ENCODE data around the gene NUCB2.

NUCB2 gene

GRCh38 chr11:17300372-17300771, 23.8 kb downstream of the NUCB2 start:
- no peak overlapping the region for H3K4me3 ChIP-seq (ENCODE audit: low read depth, low read length)
- TF ChIP-seq, protein P1, sequence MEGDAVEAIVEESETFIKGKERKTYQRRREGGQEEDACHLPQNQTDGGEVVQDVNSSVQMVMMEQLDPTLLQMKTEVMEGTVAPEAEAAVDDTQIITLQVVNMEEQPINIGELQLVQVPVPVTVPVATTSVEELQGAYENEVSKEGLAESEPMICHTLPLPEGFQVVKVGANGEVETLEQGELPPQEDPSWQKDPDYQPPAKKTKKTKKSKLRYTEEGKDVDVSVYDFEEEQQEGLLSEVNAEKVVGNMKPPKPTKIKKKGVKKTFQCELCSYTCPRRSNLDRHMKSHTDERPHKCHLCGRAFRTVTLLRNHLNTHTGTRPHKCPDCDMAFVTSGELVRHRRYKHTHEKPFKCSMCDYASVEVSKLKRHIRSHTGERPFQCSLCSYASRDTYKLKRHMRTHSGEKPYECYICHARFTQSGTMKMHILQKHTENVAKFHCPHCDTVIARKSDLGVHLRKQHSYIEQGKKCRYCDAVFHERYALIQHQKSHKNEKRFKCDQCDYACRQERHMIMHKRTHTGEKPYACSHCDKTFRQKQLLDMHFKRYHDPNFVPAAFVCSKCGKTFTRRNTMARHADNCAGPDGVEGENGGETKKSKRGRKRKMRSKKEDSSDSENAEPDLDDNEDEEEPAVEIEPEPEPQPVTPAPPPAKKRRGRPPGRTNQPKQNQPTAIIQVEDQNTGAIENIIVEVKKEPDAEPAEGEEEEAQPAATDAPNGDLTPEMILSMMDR (IDR thresholded peaks at IDR 0.05; ENCODE audit: insufficient read depth, low read length, missing control alignments), result no peak
- ChIA-PET POLR2A (no interaction called here), CTCF (no interaction called here)
- DNase-seq (ENCODE audit: low read depth, low spot score), result no peak

DNA sequence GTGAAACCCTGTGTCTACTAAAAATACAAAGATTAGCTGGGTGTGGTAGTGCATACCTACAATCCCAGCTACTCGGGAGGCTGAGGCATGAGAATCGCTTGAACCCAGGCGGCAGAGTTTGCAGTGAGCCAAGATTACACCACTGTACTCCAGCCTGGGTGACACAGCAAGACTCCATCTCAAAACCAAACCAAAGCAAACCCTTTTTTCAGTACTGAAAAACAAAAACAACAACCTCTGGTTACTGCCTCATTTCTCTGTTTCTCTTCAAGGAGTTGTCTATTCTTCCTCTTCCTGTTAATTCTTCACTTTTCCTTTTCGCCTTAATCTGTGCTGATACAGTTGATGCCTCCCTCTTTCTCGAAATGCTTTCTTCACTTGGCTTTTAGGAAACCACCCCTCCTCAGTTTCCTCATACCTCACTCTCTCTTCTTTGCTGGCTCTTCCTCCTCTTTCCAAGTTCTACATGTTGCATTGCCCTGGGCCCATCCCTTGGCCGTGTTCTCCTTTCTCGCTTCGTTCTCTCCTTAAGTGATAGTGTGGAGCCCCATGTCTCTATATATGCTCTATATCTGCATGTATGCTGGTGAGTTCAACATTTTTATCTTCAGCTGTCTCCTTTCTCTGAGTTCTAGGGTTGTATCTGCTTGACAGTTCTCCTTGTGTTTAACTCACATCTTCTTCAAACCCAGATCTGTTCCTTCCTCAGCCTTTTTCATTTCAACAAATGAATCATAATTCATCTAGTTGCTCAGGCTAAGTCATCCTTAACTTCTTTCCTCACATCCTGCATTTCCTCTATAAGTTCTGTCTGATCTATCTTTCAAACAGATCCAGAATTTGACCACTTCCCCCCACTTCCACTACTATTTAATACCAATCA, 37.1 kb downstream of the NUCB2 start:
- ChIA-PET CTCF (interaction anchor here (1.5 kb wide), 1 partner anchor 83 kb away, joined by 3 read pairs; no protein-coding TSS in a partner anchor), POLR2A (no interaction called here)
- peak; percentile 1 for DNase-seq (ENCODE audit: low read depth, low spot score)
- no peak overlapping the region for H3K4me3 ChIP-seq (ENCODE audit: low read depth, low read length)
- TF ChIP-seq, protein P1 (IDR thresholded peaks at IDR 0.05; ENCODE audit: insufficient read depth, low read length, missing control alignments), result no peak

DNA sequence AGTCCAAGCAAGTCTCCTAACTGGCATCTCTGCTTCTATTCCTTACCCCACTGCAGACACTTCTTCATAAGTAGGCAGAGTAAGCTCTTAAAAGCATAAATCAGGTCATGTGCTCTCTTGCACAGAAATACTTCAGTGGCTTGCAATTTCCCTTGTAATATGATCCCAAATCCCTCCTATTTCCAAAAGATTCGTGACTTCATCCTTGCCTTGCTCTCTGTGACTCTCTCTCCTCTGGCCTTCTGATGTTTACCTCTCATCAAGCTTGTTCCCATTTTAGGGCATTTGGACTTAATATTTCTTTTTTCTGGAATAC, 37.7 kb downstream of the NUCB2 start:
- TF ChIP-seq, protein P1 (IDR thresholded peaks at IDR 0.05; ENCODE audit: insufficient read depth, low read length, missing control alignments), result no peak
- H3K4me3 ChIP-seq (ENCODE audit: low read depth, low read length), result no peak overlapping the region
- CTCF ChIA-PET, result no interaction called here
- DNase-seq (ENCODE audit: low read depth, low spot score), result peak; percentile 57
- POLR2A ChIA-PET, result no interaction called here

DNA sequence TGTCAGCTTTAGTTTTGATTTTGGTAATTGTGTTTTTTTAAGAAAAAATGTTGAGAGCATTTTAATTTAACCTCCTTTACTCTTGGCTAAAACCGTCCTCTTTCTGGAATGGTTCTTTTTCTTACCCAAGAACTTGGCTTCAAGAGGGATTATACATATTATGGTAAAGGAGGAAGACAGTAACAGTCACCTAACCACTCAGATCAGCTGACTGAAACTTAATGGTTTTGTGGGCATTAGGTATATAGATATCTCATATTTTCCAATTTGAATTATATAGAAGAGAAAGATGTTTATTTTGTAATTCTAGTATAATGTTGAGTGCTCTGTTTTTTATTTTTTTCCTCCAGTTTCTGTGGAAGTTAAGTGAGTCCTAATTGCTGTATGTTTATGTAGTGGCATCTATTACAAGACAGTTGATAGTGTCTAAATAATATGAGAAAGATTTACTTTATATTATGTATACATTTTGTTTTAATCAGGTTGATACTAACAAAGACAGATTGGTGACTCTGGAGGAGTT, 38.4 kb downstream of the NUCB2 start:
- ChIA-PET CTCF (no interaction called here), POLR2A (no interaction called here)
- TF ChIP-seq, protein P1 (IDR thresholded peaks at IDR 0.05; ENCODE audit: insufficient read depth, low read length, missing control alignments), result no peak
- H3K4me3 ChIP-seq (ENCODE audit: low read depth, low read length), result no peak overlapping the region
- no peak for DNase-seq (ENCODE audit: low read depth, low spot score)

DNA sequence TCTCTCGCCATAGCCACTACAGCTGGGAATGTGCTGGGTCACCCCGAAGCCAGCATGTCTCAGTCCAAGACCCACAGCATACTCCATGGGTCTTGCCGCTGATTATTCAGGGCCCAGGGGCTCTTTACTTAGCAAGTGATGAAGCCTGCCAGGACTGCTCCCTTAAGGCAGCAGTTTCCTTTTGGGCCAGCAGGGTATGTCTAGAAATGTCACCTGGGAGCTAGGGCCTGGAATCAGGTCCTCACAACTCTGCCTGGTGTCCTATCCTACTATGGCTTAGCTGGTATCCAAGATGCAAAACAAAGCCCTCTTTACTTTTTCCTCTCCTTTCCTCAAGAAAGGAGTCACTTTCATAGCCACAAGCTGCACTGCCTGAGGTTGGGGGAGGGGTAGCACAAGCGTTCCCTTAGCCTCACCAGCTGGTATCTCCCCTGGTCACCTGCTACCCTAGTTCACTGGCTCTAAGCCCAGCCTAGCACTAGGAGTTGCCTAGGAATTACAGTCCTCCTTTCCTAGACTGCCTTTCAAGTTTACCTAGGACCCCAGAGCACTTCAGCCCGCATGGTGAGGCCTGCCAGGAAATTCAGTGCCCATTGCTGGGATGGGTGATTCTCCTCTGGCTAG, 52.4 kb downstream of the NUCB2 start:
- ChIA-PET POLR2A (no interaction called here), CTCF (no interaction called here)
- no peak overlapping the region for H3K4me3 ChIP-seq (ENCODE audit: low read depth, low read length)
- TF ChIP-seq, protein P1 (IDR thresholded peaks at IDR 0.05; ENCODE audit: insufficient read depth, low read length, missing control alignments), result no peak
- DNase-seq (ENCODE audit: low read depth, low spot score), result no peak

DNA sequence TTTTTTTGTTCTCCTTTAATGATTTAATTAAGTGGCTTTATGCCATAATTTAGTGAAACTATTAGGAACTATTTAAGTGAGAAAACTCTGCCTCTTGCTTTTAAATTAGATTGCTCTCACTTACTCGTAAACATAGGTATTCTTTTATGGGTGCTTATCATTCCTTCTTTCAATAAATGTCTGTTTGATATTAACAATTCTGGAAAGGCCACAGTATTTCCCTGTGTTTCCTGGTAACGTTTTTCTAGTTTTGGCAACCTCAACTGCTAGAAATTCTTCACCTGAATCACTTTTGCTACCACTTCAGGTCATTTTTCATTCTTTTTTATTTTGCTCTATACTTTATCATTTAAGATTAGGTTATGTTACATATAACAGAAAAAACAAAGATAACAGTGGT, 55.1 kb downstream of the NUCB2 start:
- TF ChIP-seq, protein P1 (IDR thresholded peaks at IDR 0.05; ENCODE audit: insufficient read depth, low read length, missing control alignments), result no peak
- ChIA-PET POLR2A (no interaction called here), CTCF (no interaction called here)
- no peak overlapping the region for H3K4me3 ChIP-seq (ENCODE audit: low read depth, low read length)
- no peak for DNase-seq (ENCODE audit: low read depth, low spot score)

Measured in AG04449 (cell line).